ENCODE results near the gene CPNE6. TPM values are rescaled to one million over a fixed set of nuclear protein-coding genes. Genes with fewer than 3 reads are reported as not detected.
"Not testable (repeated sequence)": the region's sequence is repeated elsewhere in the genome, so short reads cannot be mapped to it uniquely, and the experiment has no call there.

Gene CPNE6
- total and polyA plus RNA-seq, 2 donors, result 0.58 to 1.9 TPM

DNA sequence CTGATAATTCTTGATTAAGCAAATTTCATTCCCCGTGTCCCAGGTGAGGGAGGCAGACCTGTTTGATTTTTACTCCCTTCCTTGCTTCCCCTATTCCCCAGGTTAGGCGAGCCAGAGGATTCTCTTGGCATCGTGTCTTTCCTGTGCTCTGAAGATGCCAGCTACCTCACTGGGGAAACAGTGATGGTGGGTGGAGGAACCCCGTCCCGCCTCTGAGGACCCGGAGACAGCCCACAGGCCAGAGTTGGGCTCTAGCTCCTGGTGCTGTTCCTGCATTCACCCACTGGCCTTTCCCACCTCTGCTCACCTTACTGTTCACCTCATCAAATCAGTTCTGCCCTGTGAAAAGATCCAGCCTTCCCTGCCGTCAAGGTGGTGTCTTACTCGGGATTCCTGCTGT, 20.6 kb upstream of the CPNE6 start:
- H3K4me3 ChIP-seq (ENCODE audit: low read depth, low read length); H3K27ac ChIP-seq (ENCODE audit: low read depth); H3K4me1 ChIP-seq (ENCODE audit: insufficient read depth); H3K36me3 ChIP-seq (ENCODE audit: insufficient read depth); DNase-seq (ENCODE audit: extremely low spot score): not testable (repeated sequence)
- 73% methylated on average over 8 of the region's 8 CpGs for WGBS

DNA sequence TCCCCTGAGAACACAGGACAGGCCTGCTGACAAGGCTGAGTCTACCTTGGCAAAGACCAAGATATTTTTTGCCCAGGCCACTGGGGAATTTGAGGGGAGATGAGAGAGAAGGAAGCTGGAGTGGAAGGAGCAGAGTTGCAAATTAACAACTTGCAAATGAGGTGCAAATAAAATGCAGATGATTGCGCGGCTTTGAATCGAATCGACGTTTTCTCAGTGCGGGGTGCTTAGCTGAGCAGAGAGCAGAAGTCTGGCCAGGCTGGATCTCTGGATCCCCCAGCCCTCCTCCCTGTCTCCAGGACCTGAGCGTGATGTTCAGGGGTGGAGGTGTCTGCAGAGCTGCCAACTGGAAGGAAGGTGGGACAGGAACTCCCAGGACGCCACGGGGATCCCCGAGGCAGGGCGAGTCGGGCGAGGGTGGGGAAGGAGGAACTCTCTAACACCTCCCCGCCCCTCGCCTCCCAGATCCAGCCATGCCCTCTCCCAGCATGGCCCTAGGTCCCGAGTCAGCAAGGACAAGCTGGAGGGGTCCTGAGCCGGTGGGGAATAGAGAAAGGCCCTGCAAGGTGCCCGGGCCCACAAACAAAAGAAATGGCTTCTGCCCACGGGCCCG, 20.1 kb upstream of the CPNE6 start:
- Histone ChIP-seq H3K36me3 (ENCODE audit: insufficient read depth) (no peaks in the 10 kb centered on the region), H3K4me3 (ENCODE audit: low read depth, low read length) (peak overlapping the region; percentile 73), H3K4me1 (ENCODE audit: insufficient read depth) (no peaks in the 10 kb centered on the region), H3K27ac (ENCODE audit: low read depth) (no peak overlapping the region)
- no peak for DNase-seq (ENCODE audit: extremely low spot score)
- WGBS, result 27% methylated on average over 20 of the region's 20 CpGs

DNA sequence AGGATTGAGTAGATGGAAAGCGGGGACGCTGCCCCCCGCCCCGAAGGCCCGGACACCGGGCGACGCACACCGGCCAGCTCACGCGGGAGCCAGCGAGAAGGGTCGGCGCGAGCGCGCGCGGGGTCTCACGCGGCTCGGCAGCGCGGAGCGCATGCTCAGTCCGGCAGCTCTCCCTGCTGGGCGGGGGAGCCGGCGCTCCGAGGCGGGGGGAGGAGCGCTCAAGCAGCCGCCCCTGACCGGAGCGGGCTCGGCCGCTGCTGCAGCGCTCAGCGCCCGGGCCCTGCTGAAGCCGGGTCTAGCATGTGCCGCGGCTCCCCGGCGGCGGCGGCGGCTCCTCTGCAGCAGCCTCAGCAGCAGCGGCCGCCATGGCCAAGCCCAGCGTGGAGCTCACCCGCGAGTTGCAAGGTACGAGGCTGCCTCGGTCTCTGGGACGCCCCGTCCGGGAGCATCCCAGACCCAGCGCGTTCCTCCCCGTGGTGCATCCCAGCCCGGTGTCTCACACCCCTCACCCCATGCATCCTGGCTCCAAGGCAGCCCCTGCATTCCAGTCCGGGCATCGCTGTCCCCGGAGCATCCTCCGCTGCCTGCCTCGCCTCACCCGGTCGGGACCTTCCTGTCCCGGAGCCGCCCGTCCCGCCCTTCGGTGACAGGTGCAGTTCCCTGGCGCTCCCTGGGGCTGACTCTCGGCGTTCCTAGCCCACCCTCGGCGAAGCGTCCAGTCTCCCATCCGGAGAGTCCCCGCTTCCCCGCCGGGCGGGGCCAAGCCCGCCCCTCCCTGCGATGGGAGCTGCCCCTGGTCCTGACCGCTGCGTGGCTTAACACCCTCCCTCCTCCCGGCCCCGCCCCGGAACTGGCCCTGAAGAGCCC, 19.3 kb upstream of the CPNE6 start, which contains the start of gene CARMIL3:
Gene CARMIL3, plus strand, starts transcription at position 221 of the 867 bp plus-strand sequence. Its CDS starts 145 bp downstream, at position 366.
- DNase-seq (ENCODE audit: extremely low spot score), result peak; percentile 10
- H3K27ac ChIP-seq (ENCODE audit: low read depth), result no peak within 1 kb of the TSS
- under 1% methylated on average over 92 of the region's 92 CpGs for WGBS

DNA sequence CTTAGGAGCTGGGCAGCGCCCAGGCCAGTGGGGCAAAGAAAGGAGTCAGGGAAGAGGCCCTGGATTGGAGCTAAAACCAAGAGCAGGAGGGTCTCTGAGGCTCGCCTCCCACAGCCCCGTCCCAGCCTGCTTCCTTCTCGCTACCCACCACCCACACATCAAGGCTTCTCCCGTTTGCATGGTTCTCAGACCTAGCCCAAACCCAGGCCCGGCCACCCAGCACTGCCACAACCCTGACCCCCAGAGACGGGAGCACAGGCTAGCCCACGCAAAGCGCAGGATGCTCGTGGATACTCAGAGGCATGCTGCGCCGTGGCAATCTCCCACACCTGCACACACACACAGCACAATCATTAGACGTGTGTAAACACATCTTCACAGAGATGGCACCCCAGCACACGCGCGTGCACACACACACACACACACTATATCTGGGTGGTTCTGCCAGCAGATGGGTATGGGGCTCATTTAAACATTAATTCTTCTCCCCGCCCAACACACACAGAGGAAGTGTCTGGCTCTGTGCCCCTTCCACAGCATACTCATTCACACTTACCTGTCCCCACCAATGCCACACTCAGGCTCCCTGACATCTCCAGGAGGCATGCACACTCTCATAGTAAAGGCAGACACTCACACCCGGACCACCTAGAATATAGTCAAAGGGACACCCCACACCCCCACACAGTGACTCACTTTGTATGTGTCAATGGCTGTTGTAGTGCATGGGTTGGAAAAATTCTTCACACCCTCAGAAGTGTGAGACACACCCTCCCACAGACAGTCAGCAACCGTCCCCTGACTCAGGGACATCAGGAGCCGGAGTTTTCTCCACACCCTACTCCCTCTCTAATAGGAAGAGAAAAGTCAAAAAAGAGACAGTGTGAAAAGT, 18.5 kb upstream of the CPNE6 start:
- no peak for DNase-seq (ENCODE audit: extremely low spot score)
- Histone ChIP-seq H3K36me3 (ENCODE audit: insufficient read depth) (no peaks in the 10 kb centered on the region), H3K4me1 (ENCODE audit: insufficient read depth) (no peaks in the 10 kb centered on the region), H3K27ac (ENCODE audit: low read depth) (no peak overlapping the region), H3K4me3 (ENCODE audit: low read depth, low read length) (peak overlapping the region; percentile 73)
- 55% methylated on average over 20 of the region's 20 CpGs for WGBS

More for the DNA sequence above, 19.3 kb upstream of the CPNE6 start, which contains the start of gene CARMIL3:
- Histone ChIP-seq H3K36me3 (ENCODE audit: insufficient read depth) (no peaks in the 10 kb centered on the region), H3K4me1 (ENCODE audit: insufficient read depth) (no peaks in the 10 kb centered on the region), H3K4me3 (ENCODE audit: low read depth, low read length) (peak within 1 kb of the TSS; percentile 73)

DNA sequence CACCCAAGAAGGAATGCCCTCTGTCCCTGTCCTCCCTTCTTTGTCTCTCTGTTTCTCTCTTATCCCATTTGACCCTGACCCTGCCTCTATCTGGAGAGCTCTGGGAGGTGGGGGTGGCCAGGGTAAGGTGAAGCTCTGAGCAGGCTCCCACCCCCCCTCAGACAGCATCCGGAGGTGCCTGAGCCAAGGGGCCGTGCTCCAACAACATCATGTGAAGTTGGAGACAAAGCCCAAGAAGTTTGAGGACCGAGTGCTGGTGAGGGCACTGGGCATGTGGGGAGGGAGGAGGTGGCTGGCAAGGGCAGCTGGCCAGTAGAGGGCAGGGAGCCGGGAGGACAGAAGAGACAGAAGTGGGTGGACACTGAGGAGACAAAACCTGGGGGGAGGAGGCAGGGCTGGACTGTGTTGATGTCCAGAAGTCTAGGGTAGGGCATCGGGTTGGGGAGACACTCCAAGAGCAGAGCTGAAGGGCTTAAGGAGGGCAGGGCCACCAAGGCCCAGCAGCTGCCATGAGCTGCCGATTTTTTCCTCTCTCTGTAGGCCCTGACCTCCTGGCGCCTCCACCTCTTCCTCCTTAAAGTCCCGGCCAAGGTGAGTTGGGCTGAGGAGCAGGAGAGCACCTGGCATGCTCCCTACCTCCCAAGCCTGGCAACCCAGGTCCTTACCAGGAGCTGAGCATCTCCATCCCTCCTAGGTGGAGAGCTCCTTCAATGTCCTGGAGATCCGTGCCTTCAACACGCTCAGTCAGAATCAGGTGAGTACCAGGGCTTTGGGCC, 17.6 kb upstream of the CPNE6 start:
- H3K27ac ChIP-seq (ENCODE audit: low read depth), result no peak overlapping the region
- no peak for DNase-seq (ENCODE audit: extremely low spot score)
- no peaks in the 10 kb centered on the region for H3K4me1 ChIP-seq (ENCODE audit: insufficient read depth)
- WGBS, result 81% methylated on average over 10 of the region's 10 CpGs
- H3K36me3 ChIP-seq (ENCODE audit: insufficient read depth), result no peaks in the 10 kb centered on the region
- no peak overlapping the region for H3K4me3 ChIP-seq (ENCODE audit: low read depth, low read length)

DNA sequence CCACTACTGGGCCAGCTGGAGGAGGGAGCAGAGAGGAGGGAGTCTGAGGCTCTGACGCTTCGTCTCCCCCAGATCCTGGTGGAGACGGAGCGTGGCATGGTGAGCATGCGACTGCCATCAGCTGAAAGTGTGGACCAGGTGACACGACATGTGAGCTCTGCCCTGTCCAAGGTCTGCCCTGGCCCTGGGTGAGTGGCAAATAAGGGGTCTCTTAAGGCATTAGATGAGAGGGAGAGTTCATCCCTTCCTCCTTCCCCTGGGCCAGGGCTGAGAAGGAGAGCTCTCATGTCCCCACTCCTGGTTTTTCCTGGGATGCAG, 17.1 kb upstream of the CPNE6 start:
- H3K4me1 ChIP-seq (ENCODE audit: insufficient read depth), result no peaks in the 10 kb centered on the region
- no peak for DNase-seq (ENCODE audit: extremely low spot score)
- H3K4me3 ChIP-seq (ENCODE audit: low read depth, low read length), result no peak overlapping the region
- WGBS, result 91% methylated on average over 6 of the region's 6 CpGs
- no peaks in the 10 kb centered on the region for H3K36me3 ChIP-seq (ENCODE audit: insufficient read depth)
- no peak overlapping the region for H3K27ac ChIP-seq (ENCODE audit: low read depth)

DNA sequence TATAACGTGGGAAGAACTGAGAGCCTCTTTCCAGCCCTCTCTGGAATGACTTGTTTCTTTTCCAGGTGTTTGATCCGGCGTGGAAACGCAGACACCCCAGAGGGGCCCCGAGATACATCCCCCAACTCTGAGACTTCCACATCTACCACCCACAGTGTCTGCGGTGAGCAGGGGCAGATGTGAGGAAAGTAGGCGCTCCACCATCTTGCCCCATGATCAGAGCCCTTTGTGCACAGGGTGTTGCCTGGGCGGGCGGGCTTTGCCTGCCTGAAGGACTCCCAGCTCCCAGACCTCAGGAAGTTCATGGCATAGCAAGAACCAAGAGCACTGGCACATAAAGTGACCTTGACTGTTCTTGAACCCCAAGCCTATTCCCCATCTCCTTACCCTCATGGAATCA, 16.7 kb upstream of the CPNE6 start:
- WGBS, result 90% methylated on average over 9 of the region's 9 CpGs
- no peaks in the 10 kb centered on the region for H3K4me1 ChIP-seq (ENCODE audit: insufficient read depth)
- H3K27ac ChIP-seq (ENCODE audit: low read depth), result no peak overlapping the region
- DNase-seq (ENCODE audit: extremely low spot score), result no peak
- no peaks in the 10 kb centered on the region for H3K36me3 ChIP-seq (ENCODE audit: insufficient read depth)
- no peak overlapping the region for H3K4me3 ChIP-seq (ENCODE audit: low read depth, low read length)

DNA sequence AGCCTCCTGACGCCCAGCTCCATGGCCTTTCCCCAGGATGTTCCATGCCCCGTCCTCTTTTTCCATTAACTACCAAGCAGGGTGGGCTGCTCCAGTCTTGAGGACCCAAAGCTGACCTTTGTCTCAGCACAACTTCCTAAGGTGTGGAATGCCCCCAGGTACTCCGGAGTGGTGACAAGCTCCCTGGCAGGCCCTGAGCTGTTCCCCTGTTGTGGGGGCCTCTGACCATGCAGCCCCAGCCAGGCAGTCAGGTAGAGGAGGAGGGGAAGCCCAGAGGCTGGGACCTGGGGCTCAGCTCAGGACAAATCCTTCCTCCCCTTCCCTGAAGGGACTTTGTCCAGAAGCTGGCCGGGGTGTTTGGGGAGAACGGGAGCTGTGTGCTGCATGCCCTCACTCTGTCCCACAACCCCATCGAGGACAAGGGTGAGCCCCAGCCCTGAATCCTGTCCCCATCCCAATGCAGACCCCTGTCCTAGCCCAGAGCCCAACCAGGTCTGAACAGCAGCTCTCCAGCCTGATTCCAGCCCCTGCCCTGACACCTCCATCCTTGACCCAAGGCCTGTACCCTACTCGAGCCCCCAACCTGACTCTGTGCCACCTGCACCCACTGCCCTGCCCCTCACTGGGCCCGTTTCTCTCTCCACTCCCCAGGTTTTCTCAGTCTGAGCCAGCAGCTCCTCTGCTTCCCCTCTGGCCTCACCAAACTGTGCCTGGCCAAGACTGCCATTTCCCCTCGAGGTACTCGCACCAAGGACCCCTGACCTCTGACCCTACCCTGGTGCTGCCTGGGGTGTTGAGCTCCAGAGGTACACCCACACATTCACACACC, 15.2 kb upstream of the CPNE6 start:
- H3K4me3 ChIP-seq (ENCODE audit: low read depth, low read length), result no peak overlapping the region
- no peaks in the 10 kb centered on the region for H3K4me1 ChIP-seq (ENCODE audit: insufficient read depth)
- no peaks in the 10 kb centered on the region for H3K36me3 ChIP-seq (ENCODE audit: insufficient read depth)
- DNase-seq (ENCODE audit: extremely low spot score), result no peak
- no peak overlapping the region for H3K27ac ChIP-seq (ENCODE audit: low read depth)
- 79% methylated on average over 10 of the region's 10 CpGs for WGBS

DNA sequence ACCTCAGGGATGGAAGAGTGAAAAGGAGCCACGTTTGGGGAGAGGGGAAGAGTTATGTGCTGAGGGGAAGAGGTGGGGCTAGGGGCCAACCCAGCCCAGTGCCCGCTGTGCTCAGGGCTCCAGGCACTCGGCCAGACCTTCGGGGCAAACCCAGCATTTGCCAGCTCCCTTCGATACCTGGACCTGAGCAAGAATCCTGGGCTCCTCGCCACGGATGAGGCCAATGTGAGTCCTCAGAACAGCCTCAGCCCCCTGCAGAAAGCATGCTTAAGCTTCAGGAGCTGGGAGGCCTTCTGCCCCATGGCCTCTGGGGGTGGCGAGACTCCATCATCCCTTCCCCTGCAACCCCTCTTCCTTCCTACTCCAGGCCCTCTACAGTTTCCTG, 14.6 kb upstream of the CPNE6 start:
- H3K4me3 ChIP-seq (ENCODE audit: low read depth, low read length), result no peak overlapping the region
- no peaks in the 10 kb centered on the region for H3K36me3 ChIP-seq (ENCODE audit: insufficient read depth)
- no peak overlapping the region for H3K27ac ChIP-seq (ENCODE audit: low read depth)
- no peaks in the 10 kb centered on the region for H3K4me1 ChIP-seq (ENCODE audit: insufficient read depth)
- 67% methylated on average over 8 of the region's 8 CpGs for WGBS
- DNase-seq (ENCODE audit: extremely low spot score), result no peak

DNA sequence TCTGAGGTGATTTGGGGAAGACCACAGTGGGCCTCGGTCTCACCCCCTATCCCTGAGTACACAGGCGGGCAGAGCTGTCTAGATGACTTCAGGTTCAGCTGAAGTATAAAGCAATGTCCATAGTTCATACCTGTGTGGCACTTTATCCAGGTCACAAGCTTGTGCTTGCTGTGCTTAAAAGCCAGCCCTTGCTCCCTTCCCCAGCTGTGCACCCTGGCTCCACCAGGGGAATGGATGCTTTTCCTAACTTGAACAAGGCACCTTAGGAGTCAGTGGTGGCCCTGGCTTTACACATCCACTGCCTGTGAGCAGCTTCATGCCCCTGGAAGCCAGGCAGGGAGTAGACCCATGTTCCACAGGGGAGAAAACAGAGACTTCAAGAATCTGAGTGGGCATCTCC, 14.1 kb upstream of the CPNE6 start:
- Histone ChIP-seq H3K4me3 (ENCODE audit: low read depth, low read length) (no peak overlapping the region), H3K36me3 (ENCODE audit: insufficient read depth) (no peaks in the 10 kb centered on the region), H3K4me1 (ENCODE audit: insufficient read depth) (no peaks in the 10 kb centered on the region), H3K27ac (ENCODE audit: low read depth) (no peak overlapping the region)
- DNase-seq (ENCODE audit: extremely low spot score), result no peak
- WGBS, result 79% methylated on average over 2 of the region's 2 CpGs

DNA sequence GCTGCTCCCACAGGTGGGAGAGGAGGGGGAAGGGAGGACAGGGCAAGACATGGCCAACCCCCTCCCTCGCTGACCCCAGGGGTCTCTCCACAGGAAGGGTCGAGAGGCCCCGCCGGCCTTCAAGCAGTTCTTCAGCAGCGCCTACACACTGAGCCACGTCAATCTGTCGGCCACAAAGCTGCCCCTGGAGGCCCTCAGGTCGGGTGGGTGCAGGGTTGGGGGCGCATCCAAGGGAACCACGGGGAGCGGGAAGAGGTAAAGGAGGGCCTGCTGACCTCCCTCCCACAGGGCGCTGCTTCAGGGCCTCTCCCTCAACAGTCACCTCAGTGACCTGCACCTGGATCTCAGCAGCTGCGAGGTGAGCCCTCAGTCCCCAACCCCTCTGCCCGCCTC, 13.5 kb upstream of the CPNE6 start:
- H3K27ac ChIP-seq (ENCODE audit: low read depth), result no peak overlapping the region
- H3K4me1 ChIP-seq (ENCODE audit: insufficient read depth), result no peaks in the 10 kb centered on the region
- no peak overlapping the region for H3K4me3 ChIP-seq (ENCODE audit: low read depth, low read length)
- 65% methylated on average over 14 of the region's 14 CpGs for WGBS
- H3K36me3 ChIP-seq (ENCODE audit: insufficient read depth), result no peaks in the 10 kb centered on the region
- DNase-seq (ENCODE audit: extremely low spot score), result no peak

DNA sequence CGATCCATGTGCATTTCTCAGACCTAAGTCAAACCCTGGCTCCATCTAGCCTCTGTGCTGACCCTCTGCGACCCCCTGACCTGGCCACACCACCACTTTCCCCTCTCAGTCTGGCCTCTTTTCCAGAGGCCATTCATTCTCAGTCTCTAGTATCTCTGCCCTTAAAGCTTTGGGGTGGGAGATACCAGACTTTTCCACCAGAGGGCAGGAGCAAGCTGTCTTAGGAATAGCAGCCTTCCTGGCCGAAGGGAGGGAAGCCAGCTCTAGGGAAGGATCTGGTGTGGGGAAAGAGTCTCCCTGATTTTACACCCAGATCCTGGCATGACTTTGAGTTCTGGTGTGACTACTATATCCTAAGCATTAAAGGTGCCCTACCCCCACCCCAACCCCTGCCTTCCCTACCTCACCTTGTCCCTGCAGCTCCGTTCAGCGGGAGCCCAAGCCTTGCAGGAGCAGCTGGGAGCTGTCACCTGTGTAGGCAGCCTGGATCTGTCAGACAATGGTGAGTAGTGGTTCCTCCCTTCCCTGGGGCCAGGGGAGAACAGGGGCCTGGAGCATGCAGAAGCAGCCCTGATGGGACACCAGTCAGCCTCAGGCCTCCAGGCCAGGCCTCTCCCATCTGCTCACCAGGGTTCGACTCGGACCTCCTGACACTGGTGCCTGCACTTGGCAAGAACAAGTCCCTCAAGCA, 13.0 kb upstream of the CPNE6 start:
- Histone ChIP-seq H3K36me3 (ENCODE audit: insufficient read depth) (no peaks in the 10 kb centered on the region), H3K4me1 (ENCODE audit: insufficient read depth) (no peaks in the 10 kb centered on the region), H3K27ac (ENCODE audit: low read depth) (no peak overlapping the region), H3K4me3 (ENCODE audit: low read depth, low read length) (no peak overlapping the region)
- DNase-seq (ENCODE audit: extremely low spot score), result peak; percentile 48
- 50% methylated on average over 7 of the region's 7 CpGs for WGBS
